Measurements from ENCODE around the gene TNFRSF19. TPM values are rescaled to one million over a fixed set of nuclear protein-coding genes. Genes with fewer than 3 reads are reported as not detected.

The TNFRSF19 gene
- total and polyA plus RNA-seq, 11 donors, result 9.1 to 35.7 (median 25.6) TPM

GRCh38 chr13:23658929-23659541 is 88.8 kb downstream of the TNFRSF19 start:
- Histone ChIP-seq H3K4me1 (peaks cover 0 to 64% (median 32%) of the 10 kb centered on the region in 12 donors), H3K27ac (peak overlapping the region in 10 of 12 donors; percentile 25 to 74 (median 45)), H3K9me3 (peaks cover 0 to 11% (median 0%) of the 10 kb centered on the region in 12 donors), H3K36me3 (peaks cover 0 to 35% (median 5%) of the 10 kb centered on the region in 9 donors), H3K27me3 (no peaks in the 10 kb centered on the region), H3K4me3 (no peak overlapping the region)
- intact Hi-C loops (cut with DNase I), result loop anchor here in 3 of 10 donors (5.0 to 10.0 kb wide), 4 partner anchors 38 to 84 kb away; partner anchors contain the start of gene TNFRSF19 (in 1 of the 3)
- TF ChIP-seq CTCF (IDR thresholded peaks at IDR 0.05) (no peak), POLR2A (IDR thresholded peaks at IDR 0.05) (no peak)
- DNase-seq, result peak in 2 of 5 donors; percentile 47 to 75
- 58 to 75% (median 70%) methylated on average over 15 of the region's 15 CpGs for WGBS, 4 donors
- ATAC-seq, result peak in 3 of 4 donors; percentile 25 to 52 (median 37)

DNA sequence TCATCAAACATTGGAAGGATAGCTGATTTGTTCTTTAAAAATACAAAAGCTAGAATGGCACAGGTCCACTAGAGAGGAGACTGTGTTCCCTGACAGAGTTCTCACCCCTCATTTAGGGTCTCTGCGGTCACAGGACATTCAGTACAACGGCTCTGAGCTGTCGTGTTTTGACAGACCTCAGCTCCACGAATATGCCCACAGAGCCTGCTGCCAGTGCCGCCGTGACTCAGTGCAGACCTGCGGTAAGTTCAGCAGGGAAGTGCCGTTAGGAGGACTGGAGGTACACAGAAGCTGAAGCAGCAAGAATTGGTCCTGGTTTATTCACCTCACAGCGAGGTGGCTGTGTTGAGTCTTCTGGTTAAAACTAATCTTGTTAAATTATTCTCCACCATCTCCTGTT is 90.0 kb downstream of the TNFRSF19 start:
- TF ChIP-seq POLR2A (IDR thresholded peaks at IDR 0.05) (no peak), CTCF (IDR thresholded peaks at IDR 0.05) (no peak)

GRCh38 chr13:23666582-23666981 is 96.4 kb downstream of the TNFRSF19 start:
- Histone ChIP-seq H3K36me3 (peaks cover 0 to 56% (median 15%) of the 10 kb centered on the region in 9 donors), H3K27me3 (no peaks in the 10 kb centered on the region), H3K4me3 (no peak overlapping the region), H3K4me1 (peaks cover 0 to 14% (median 0%) of the 10 kb centered on the region in 12 donors), H3K9me3 (peaks cover 0 to 6% (median 0%) of the 10 kb centered on the region in 12 donors), H3K27ac (no peak overlapping the region)
- intact Hi-C loops (cut with DNase I), result no loop called here
- ATAC-seq, result no peak
- no peak for TF ChIP-seq CTCF (IDR thresholded peaks at IDR 0.05)
- no peak for TF ChIP-seq POLR2A (IDR thresholded peaks at IDR 0.05)
- DNase-seq, result no peak
- WGBS, 4 donors, result 86 to 89% (median 88%) methylated on average over 8 of the region's 8 CpGs

More for the DNA sequence above, 90.0 kb downstream of the TNFRSF19 start:
- H3K27me3 ChIP-seq, result no peaks in the 10 kb centered on the region
- ATAC-seq (no peak), DNase-seq (no peak)
- H3K36me3 ChIP-seq, result peaks cover 0 to 43% (median 5%) of the 10 kb centered on the region in 9 donors
- 89 to 94% (median 93%) methylated on average over 9 of the region's 9 CpGs for WGBS, 4 donors
- intact Hi-C loops (cut with DNase I), result no loop called here
- H3K4me3 ChIP-seq, result no peak overlapping the region
- H3K27ac ChIP-seq, result no peak overlapping the region
- H3K4me1 ChIP-seq, result peaks cover 0 to 53% (median 26%) of the 10 kb centered on the region in 12 donors
- peaks cover 0 to 11% (median 0%) of the 10 kb centered on the region in 12 donors for H3K9me3 ChIP-seq

GRCh38 chr13:23667750-23668149 is 97.5 kb downstream of the TNFRSF19 start:
- Histone ChIP-seq H3K27ac (no peak overlapping the region), H3K9me3 (no peaks in the 10 kb centered on the region), H3K36me3 (peaks cover 0 to 48% (median 15%) of the 10 kb centered on the region in 9 donors), H3K4me3 (no peak overlapping the region), H3K27me3 (no peaks in the 10 kb centered on the region), H3K4me1 (peaks cover 0 to 26% (median 9%) of the 10 kb centered on the region in 12 donors)
- WGBS, 4 donors, result 95 to 99% (median 96%) methylated on average over 6 of the region's 6 CpGs
- intact Hi-C loops (cut with DNase I), result no loop called here
- DNase-seq (no peak), ATAC-seq (no peak)
- TF ChIP-seq POLR2A (IDR thresholded peaks at IDR 0.05) (no peak), CTCF (IDR thresholded peaks at IDR 0.05) (no peak)

Data from heart left ventricle (tissue), 16 donors.